ENCODE data around the gene SPTLC2. TPM values are rescaled to one million over a fixed set of nuclear protein-coding genes. Genes with fewer than 3 reads are reported as not detected.

The SPTLC2 gene
- total RNA-seq, 4 donors from 2014 or later: 18.9 to 24.6 (median 22.8) TPM

DNA sequence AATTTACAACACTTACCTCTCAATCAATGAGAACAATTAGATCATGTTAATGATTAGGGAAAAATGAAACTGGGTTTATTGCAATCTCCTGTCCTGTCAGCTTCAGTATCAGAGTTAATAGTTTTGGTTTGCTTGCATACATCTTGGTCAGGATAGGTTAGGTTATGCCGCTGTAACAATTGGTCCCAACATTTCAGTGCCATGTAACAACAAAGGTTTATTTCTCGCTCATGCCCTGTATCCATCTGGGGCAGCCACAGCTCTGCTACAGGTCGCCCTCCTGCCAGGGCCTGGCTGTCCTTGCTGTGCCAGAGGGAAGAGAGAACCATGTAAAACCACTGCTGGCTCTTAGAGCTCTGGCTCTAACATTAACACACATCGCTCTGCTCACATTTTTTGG lies 30.5 kb upstream of the SPTLC2 start:
- WGBS: 84% methylated on average over 4 of the region's 4 CpGs
- Histone ChIP-seq H3K36me3 (no peaks in the 10 kb centered on the region), H3K27ac (no peak overlapping the region), H3K4me3 (no peak overlapping the region), H3K27me3 (no peaks in the 10 kb centered on the region), H3K4me1 (peaks cover 6% of the 10 kb centered on the region), H3K9me3 (no peaks in the 10 kb centered on the region)
- no peak for DNase-seq (ENCODE audit: low spot score in 2 of 2)
- no peak for TF ChIP-seq EP300 (IDR thresholded peaks at IDR 0.05)
- TF ChIP-seq POLR2AphosphoS5 (IDR thresholded peaks at IDR 0.05): no peak
- no peak for TF ChIP-seq POLR2A (IDR thresholded peaks at IDR 0.05)
- TF ChIP-seq, protein P1, sequence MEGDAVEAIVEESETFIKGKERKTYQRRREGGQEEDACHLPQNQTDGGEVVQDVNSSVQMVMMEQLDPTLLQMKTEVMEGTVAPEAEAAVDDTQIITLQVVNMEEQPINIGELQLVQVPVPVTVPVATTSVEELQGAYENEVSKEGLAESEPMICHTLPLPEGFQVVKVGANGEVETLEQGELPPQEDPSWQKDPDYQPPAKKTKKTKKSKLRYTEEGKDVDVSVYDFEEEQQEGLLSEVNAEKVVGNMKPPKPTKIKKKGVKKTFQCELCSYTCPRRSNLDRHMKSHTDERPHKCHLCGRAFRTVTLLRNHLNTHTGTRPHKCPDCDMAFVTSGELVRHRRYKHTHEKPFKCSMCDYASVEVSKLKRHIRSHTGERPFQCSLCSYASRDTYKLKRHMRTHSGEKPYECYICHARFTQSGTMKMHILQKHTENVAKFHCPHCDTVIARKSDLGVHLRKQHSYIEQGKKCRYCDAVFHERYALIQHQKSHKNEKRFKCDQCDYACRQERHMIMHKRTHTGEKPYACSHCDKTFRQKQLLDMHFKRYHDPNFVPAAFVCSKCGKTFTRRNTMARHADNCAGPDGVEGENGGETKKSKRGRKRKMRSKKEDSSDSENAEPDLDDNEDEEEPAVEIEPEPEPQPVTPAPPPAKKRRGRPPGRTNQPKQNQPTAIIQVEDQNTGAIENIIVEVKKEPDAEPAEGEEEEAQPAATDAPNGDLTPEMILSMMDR (IDR thresholded peaks at IDR 0.05): no peak

DNA sequence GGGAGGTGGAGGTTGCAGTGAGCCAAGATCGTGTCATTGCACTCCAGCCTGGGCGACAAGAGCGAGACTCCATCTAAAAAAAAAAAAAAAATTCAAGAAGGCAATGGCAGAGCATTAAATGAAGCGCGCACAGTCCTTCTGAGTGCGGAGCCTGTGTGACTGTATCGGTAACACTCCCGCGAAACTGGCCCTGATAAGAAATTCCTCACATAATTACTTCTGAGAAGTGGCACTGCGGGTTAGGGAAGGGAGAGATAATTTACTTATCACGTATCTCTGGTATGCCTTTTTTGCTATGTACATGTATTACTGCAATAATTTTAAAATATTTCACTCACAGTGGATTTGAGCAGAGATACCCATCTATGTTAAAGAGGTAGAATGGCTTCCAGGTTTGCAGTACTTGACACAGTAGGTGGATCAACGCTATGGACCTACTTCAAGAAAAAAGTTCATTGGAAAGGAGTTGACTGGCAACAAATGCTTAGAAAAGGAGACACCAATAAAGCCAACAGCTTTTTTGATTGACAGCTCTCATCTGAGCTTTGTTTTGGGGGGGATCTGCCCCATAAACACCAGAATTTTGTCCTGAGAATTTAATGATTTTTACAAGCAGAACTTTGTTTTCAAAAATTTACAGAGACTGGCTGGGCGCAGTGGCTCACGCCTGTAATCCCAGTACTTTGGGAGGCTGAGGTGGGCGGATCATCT lies 29.2 kb upstream of the SPTLC2 start:
- H3K27ac ChIP-seq: no peak overlapping the region
- DNase-seq (ENCODE audit: low spot score in 2 of 2): no peak
- TF ChIP-seq POLR2A (IDR thresholded peaks at IDR 0.05) (no peak), POLR2AphosphoS5 (IDR thresholded peaks at IDR 0.05) (no peak), EP300 (IDR thresholded peaks at IDR 0.05) (no peak)
- TF ChIP-seq, protein P1 (IDR thresholded peaks at IDR 0.05): no peak
- H3K36me3 ChIP-seq: no peaks in the 10 kb centered on the region
- H3K9me3 ChIP-seq: no peaks in the 10 kb centered on the region
- H3K27me3 ChIP-seq: no peaks in the 10 kb centered on the region
- peaks cover 11% of the 10 kb centered on the region for H3K4me1 ChIP-seq
- H3K4me3 ChIP-seq: no peak overlapping the region
- WGBS: 74% methylated on average over 15 of the region's 15 CpGs

DNA sequence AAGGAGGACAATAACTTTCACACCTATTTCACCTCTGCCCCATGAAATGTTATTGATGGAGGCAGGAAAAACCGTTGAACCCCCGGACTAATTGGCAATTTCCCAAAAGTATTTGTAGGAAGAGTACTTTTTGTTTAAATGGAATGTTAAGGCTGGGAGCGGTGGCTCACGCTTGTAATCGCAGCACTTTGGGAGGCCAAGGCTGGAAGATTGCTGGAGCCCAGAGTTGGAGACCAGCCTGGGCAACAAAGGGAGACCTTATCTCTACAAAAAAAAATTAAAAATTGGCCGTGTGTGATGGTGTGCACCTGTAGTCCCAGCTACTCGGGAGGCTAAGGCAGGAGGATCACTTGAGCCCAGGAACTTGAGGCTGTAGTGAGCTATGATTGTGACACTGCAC lies 26.0 kb upstream of the SPTLC2 start:
- peaks cover 11% of the 10 kb centered on the region for H3K4me1 ChIP-seq
- no peaks in the 10 kb centered on the region for H3K36me3 ChIP-seq
- DNase-seq (ENCODE audit: low spot score in 2 of 2): no peak
- no peaks in the 10 kb centered on the region for H3K9me3 ChIP-seq
- peak overlapping the region; percentile 78 for H3K27ac ChIP-seq
- no peak for TF ChIP-seq EP300 (IDR thresholded peaks at IDR 0.05)
- no peak for TF ChIP-seq POLR2AphosphoS5 (IDR thresholded peaks at IDR 0.05)
- no peak for TF ChIP-seq POLR2A (IDR thresholded peaks at IDR 0.05)
- TF ChIP-seq, protein P1 (IDR thresholded peaks at IDR 0.05): no peak
- no peaks in the 10 kb centered on the region for H3K27me3 ChIP-seq
- WGBS: 66% methylated on average over 7 of the region's 7 CpGs
- peak overlapping the region; percentile 58 for H3K4me3 ChIP-seq

DNA sequence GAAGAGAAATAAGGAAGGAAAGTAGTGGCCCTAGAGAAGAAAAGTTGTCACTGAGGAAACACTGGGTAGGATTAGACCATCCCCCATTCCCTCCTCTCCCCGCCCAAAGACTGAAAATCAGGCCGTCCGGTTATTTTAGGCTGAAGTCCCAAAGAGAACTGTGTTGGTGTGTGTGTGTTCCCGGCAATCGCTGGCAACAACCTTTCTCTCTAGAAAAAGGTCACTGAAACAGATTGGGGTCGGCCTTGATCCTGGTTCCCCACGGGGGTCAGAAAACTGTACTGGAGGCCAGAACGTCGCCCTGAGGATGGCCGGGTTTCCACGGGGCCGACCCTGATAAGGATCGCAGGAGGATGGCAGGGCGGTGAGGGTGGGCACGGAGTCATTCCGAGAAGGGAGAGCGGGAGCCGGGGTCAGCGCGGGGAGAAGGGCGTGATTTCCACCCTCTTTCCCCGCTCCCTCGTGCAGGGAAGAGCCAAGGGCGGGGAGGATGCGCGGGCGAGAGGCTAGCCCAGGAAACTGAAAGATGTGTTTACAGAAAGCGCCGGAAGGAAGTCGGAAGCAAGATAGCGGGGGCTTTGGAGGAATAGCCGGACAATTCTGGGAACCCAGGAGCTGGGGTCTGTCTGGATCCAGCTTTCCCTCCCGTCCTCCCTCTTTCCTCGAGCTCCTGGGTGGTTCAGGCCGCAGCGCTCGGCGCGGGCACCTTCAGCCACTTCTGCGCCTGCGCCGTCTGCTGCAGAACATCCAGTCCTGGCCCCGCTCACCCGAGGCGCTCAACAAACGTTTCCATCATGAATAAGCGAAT lies 25.3 kb upstream of the SPTLC2 start:
- DNase-seq (ENCODE audit: low spot score in 2 of 2): peak; percentile 76 to 86
- Histone ChIP-seq H3K4me3 (peak overlapping the region; percentile 58), H3K27ac (peak overlapping the region; percentile 78), H3K36me3 (no peaks in the 10 kb centered on the region), H3K27me3 (no peaks in the 10 kb centered on the region), H3K4me1 (peaks cover 11% of the 10 kb centered on the region), H3K9me3 (no peaks in the 10 kb centered on the region)
- TF ChIP-seq POLR2A (IDR thresholded peaks at IDR 0.05) (no peak), POLR2AphosphoS5 (IDR thresholded peaks at IDR 0.05) (no peak), EP300 (IDR thresholded peaks at IDR 0.05) (no peak)
- TF ChIP-seq, protein P1 (IDR thresholded peaks at IDR 0.05): no peak
- WGBS: 22% methylated on average over 47 of the region's 47 CpGs

Data from suprapubic skin (tissue), 4 donors.